Prostate gland (tissue), 2 donors: ENCODE measurements around the gene EFNA3. TPM values are rescaled to one million over a fixed set of nuclear protein-coding genes. Genes with fewer than 3 reads are reported as not detected.
A peak's percentile ranks its signal among the peaks of the same experiment; 100 is the strongest.

Source experiments
- DNase-seq: peaks from one replicate; pipeline ENCODE4 v3.0.0-alpha.2; 2019; ENCODE audit warnings: low spot score
- H3K27ac ChIP-seq, 2 donors: fragments of 200-600 bp; sonication (generic); 2 replicates each; pipeline ENCODE4 v1.5.1; 2017 to 2019
- H3K27me3 ChIP-seq: fragments of 200-600 bp; sonication (generic); replicated peaks from 2 replicates; pipeline ENCODE4 v1.5.1; 2019; ENCODE audit not compliant: insufficient read depth
- H3K36me3 ChIP-seq, 2 donors: fragments of 200-600 bp; sonication (generic); 1 replicate in 1 of 2; 2 replicates in 1 of 2; pipeline versions ENCODE4 v1.5.1 to v1.8.1; 2017 to 2019
- H3K4me1 ChIP-seq: fragments of 200-600 bp; sonication (generic); replicated peaks from 2 replicates; pipeline ENCODE4 v1.5.1; 2019
- H3K4me3 ChIP-seq, 2 donors: fragments of 200-600 bp; sonication (generic); 2 replicates each; pipeline ENCODE4 v1.5.1; 2017 to 2019
- H3K9me3 ChIP-seq: fragments of 200-600 bp; sonication (generic); 2 replicates; pipeline ENCODE4 v1.5.1; 2017
- CTCF ChIP-seq, 4 experiments: fragments of 200-600 bp in 2 of 4; fragments of 450-650 bp in 2 of 4; sonication (generic) in 2 of 4; IDR thresholded peaks; 1 replicate in 3 of 4; 2 replicates in 1 of 4; pipeline ENCODE4 v1.5.1; 2016 to 2019; ENCODE audit warnings: antibody characterized with exemption in 4 of 4, mild to moderate bottlenecking in 2 of 4, moderate library complexity in 2 of 4
- POLR2A ChIP-seq: fragments of 450-650 bp; IDR thresholded peaks from one replicate; pipeline ENCODE4 v1.6.1; 2016; ENCODE audit warnings: antibody characterized with exemption, mild to moderate bottlenecking
- POLR2AphosphoS5 ChIP-seq: sonication (generic); formaldehyde crosslinking; IDR thresholded peaks from one replicate; pipeline ENCODE4 v1.6.1; 2017; ENCODE audit warnings: antibody characterized with exemption
- WGBS: methylation state at CpG from one replicate; pipeline ENCODE4 v1.1.5; 2018; 5-methylcytosine and 5-hydroxymethylcytosine counted together
- intact Hi-C: fragments of 100-400 bp; cut with DNase I; formaldehyde crosslinking; loops from one replicate; pipeline ENCODE4 v1.14.2; 2022
- total RNA-seq, 2 donors: library from RNA; depleted of rRNA; stranded (reverse); fragments of >200 nt; gene quantifications; one replicate each; pipeline ENCODE4 v1.1.0, GENCODE V29; 2016

EFNA3 gene
- total RNA-seq, 2 donors from 2014 or later = 5.9 to 8.4 TPM

- Histone ChIP-seq H3K36me3 (no peaks in the 10 kb centered on the region), H3K27ac (no peak overlapping the region), H3K9me3 (no peaks in the 10 kb centered on the region), H3K4me3 (no peak overlapping the region), H3K27me3 (no peaks in the 10 kb centered on the region), H3K4me1 (peaks cover 5% of the 10 kb centered on the region)
- DNase-seq = no peak
- WGBS = 78% methylated on average over 5 of the region's 5 CpGs
- TF ChIP-seq POLR2A (no peak), POLR2AphosphoS5 (no peak), CTCF (IDR thresholded peaks at IDR 0.05) (no peak)
- intact Hi-C loops = no loop called here
These were observed 35.8 kb upstream of the EFNA3 start for GRCh38 chr1:155042789-155043188.

- no peaks in the 10 kb centered on the region for H3K36me3 ChIP-seq
- peaks cover 5% of the 10 kb centered on the region for H3K4me1 ChIP-seq
- H3K4me3 ChIP-seq = no peak overlapping the region
- intact Hi-C loops = no loop called here
- 54% methylated on average over 12 of the region's 12 CpGs for WGBS
- H3K27ac ChIP-seq = no peak overlapping the region
- H3K27me3 ChIP-seq = no peaks in the 10 kb centered on the region
- no peak for DNase-seq
- no peaks in the 10 kb centered on the region for H3K9me3 ChIP-seq
- TF ChIP-seq CTCF (IDR thresholded peaks at IDR 0.05) (no peak), POLR2A (no peak), POLR2AphosphoS5 (no peak)
These were observed 35.3 kb upstream of the EFNA3 start for GRCh38 chr1:155043301-155043702.

GRCh38 chr1:155043793-155044192 is 34.8 kb upstream of the EFNA3 start:
- intact Hi-C loops = no loop called here
- H3K9me3 ChIP-seq = no peaks in the 10 kb centered on the region
- H3K4me1 ChIP-seq = peaks cover 9% of the 10 kb centered on the region
- 82% methylated on average over 3 of the region's 3 CpGs for WGBS
- no peak overlapping the region for H3K27ac ChIP-seq
- H3K27me3 ChIP-seq = no peaks in the 10 kb centered on the region
- DNase-seq = no peak
- H3K36me3 ChIP-seq = no peaks in the 10 kb centered on the region
- TF ChIP-seq POLR2AphosphoS5 = no peak
- TF ChIP-seq POLR2A = no peak
- TF ChIP-seq CTCF (IDR thresholded peaks at IDR 0.05) = no peak
- no peak overlapping the region for H3K4me3 ChIP-seq

- H3K4me3 ChIP-seq = no peak overlapping the region
- WGBS = 89% methylated on average over 6 of the region's 6 CpGs
- no peaks in the 10 kb centered on the region for H3K27me3 ChIP-seq
- DNase-seq = no peak
- TF ChIP-seq CTCF (IDR thresholded peaks at IDR 0.05) (no peak), POLR2A (no peak), POLR2AphosphoS5 (no peak)
- peaks cover 10% of the 10 kb centered on the region for H3K4me1 ChIP-seq
- H3K27ac ChIP-seq = no peak overlapping the region
- no peaks in the 10 kb centered on the region for H3K9me3 ChIP-seq
- intact Hi-C loops = no loop called here
- H3K36me3 ChIP-seq = no peaks in the 10 kb centered on the region
These were observed 34.3 kb upstream of the EFNA3 start for GRCh38 chr1:155044365-155044764.

- WGBS = 61% methylated on average over 7 of the region's 7 CpGs
- Histone ChIP-seq H3K9me3 (no peaks in the 10 kb centered on the region), H3K36me3 (no peaks in the 10 kb centered on the region), H3K4me3 (no peak overlapping the region), H3K4me1 (peaks cover 17% of the 10 kb centered on the region), H3K27me3 (no peaks in the 10 kb centered on the region), H3K27ac (no peak overlapping the region)
- intact Hi-C loops = no loop called here
- peak; percentile 65 for DNase-seq
- no peak for TF ChIP-seq POLR2A
- TF ChIP-seq POLR2AphosphoS5 = peak; percentile 65
- TF ChIP-seq CTCF (IDR thresholded peaks at IDR 0.05) = peak; percentile 21 to 80 (median 64)
These were observed 33.6 kb upstream of the EFNA3 start for GRCh38 chr1:155044812-155045657.
